ENCODE results near the gene PEF1. TPM values are rescaled to one million over a fixed set of nuclear protein-coding genes. Genes with fewer than 3 reads are reported as not detected.

PEF1 gene
- total and polyA plus RNA-seq, 2 experiments from 2014 or later, result 22.3 to 68.5 TPM

DNA sequence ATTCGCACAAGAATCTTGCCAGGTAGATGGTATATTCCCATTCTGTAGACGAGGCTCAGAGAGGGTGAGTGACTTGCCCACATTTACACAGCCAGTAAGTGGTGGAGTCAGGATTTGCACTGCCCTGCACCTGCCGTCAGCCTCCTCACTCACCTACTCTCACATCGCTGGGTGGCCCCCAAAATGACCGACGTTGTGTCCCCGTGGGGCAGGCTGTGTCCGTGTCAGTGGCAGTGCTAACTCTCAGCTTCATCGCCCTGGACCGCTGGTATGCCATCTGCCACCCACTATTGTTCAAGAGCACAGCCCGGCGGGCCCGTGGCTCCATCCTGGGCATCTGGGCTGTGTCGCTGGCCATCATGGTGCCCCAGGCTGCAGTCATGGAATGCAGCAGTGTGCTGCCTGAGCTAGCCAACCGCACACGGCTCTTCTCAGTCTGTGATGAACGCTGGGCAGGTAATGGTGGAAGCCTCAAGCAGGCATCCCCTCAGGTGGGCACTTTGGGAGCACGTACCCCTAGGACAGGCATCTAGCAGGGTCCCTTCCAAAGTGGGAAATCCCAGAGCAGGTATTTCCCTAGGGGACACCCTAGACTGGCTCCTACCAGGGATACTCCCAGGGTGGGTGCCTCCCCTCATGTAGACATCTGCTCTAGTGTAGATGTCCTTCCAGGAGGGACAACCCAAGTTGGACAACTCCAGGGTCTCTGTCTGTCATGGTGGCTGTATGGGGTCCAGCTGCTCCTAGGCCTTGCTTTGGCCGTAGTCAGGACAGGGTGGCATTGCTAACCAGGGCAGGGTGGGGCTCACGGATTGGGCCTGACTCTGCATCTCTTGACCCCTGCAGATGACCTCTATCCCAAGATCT, 23.8 kb downstream of the PEF1 start:
- no peak overlapping the region for H3K4me3 ChIP-seq
- Mint-ChIP-seq H3K36me3 (ENCODE audit: low read depth) (no peaks in the 10 kb centered on the region), H3K27me3 (ENCODE audit: insufficient read depth, low read depth, poor library complexity) (peaks cover 21% of the 10 kb centered on the region), H3K4me3 (no peak overlapping the region), H3K27ac (no peak overlapping the region), H3K9me3 (no peaks in the 10 kb centered on the region), H3K4me1 (peaks cover 5% of the 10 kb centered on the region; the same call in 2 of the 3 replicates)
- no peaks in the 10 kb centered on the region for H3K9me2 ChIP-seq (ENCODE audit: insufficient read depth)
- H3K4me1 ChIP-seq (ENCODE audit: insufficient read depth), result no peaks in the 10 kb centered on the region
- H3K79me2 ChIP-seq (replicated peaks; ENCODE audit: insufficient read depth), result no peaks in the 10 kb centered on the region
- no peak overlapping the region for H2AFZ ChIP-seq
- H3K27ac ChIP-seq (ENCODE audit: low read depth), result no peak overlapping the region
- DNase-seq (ENCODE audit: low spot score) (no peak), ATAC-seq (no peak)
- H3K27me3 ChIP-seq (ENCODE audit: insufficient read depth), result peaks cover 22% of the 10 kb centered on the region
- H3K4me2 ChIP-seq, result no peak overlapping the region
- TF ChIP-seq EZH2 (IDR thresholded peaks at IDR 0.05; ENCODE audit: low read depth, unreplicated experiment) (no peak), ZNF331 (CRISPR knock-in tag; IDR thresholded peaks at IDR 0.05; ENCODE audit: low read depth) (no peak), EZH2phosphoT487 (IDR thresholded peaks at IDR 0.05; ENCODE audit: unreplicated experiment) (no peak), ZNF114 (CRISPR knock-in tag; IDR thresholded peaks at IDR 0.05) (no peak), STAT1 (IDR thresholded peaks at IDR 0.05; ENCODE audit: unreplicated experiment) (no peak)
- TF ChIP-seq, protein P1, sequence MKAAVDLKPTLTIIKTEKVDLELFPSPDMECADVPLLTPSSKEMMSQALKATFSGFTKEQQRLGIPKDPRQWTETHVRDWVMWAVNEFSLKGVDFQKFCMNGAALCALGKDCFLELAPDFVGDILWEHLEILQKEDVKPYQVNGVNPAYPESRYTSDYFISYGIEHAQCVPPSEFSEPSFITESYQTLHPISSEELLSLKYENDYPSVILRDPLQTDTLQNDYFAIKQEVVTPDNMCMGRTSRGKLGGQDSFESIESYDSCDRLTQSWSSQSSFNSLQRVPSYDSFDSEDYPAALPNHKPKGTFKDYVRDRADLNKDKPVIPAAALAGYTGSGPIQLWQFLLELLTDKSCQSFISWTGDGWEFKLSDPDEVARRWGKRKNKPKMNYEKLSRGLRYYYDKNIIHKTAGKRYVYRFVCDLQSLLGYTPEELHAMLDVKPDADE (IDR thresholded peaks at IDR 0.05), result no peak
- TF ChIP-seq, protein P2, sequence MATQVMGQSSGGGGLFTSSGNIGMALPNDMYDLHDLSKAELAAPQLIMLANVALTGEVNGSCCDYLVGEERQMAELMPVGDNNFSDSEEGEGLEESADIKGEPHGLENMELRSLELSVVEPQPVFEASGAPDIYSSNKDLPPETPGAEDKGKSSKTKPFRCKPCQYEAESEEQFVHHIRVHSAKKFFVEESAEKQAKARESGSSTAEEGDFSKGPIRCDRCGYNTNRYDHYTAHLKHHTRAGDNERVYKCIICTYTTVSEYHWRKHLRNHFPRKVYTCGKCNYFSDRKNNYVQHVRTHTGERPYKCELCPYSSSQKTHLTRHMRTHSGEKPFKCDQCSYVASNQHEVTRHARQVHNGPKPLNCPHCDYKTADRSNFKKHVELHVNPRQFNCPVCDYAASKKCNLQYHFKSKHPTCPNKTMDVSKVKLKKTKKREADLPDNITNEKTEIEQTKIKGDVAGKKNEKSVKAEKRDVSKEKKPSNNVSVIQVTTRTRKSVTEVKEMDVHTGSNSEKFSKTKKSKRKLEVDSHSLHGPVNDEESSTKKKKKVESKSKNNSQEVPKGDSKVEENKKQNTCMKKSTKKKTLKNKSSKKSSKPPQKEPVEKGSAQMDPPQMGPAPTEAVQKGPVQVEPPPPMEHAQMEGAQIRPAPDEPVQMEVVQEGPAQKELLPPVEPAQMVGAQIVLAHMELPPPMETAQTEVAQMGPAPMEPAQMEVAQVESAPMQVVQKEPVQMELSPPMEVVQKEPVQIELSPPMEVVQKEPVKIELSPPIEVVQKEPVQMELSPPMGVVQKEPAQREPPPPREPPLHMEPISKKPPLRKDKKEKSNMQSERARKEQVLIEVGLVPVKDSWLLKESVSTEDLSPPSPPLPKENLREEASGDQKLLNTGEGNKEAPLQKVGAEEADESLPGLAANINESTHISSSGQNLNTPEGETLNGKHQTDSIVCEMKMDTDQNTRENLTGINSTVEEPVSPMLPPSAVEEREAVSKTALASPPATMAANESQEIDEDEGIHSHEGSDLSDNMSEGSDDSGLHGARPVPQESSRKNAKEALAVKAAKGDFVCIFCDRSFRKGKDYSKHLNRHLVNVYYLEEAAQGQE (IDR thresholded peaks at IDR 0.05; ENCODE audit: unreplicated experiment), result no peak
- H3F3A ChIP-seq (replicated peaks; ENCODE audit: low read depth), result no peaks in the 10 kb centered on the region
- no peaks in the 10 kb centered on the region for H3K36me3 ChIP-seq (ENCODE audit: insufficient read depth)
- no peaks in the 10 kb centered on the region for H4K20me1 ChIP-seq (replicated peaks; ENCODE audit: insufficient read depth)

DNA sequence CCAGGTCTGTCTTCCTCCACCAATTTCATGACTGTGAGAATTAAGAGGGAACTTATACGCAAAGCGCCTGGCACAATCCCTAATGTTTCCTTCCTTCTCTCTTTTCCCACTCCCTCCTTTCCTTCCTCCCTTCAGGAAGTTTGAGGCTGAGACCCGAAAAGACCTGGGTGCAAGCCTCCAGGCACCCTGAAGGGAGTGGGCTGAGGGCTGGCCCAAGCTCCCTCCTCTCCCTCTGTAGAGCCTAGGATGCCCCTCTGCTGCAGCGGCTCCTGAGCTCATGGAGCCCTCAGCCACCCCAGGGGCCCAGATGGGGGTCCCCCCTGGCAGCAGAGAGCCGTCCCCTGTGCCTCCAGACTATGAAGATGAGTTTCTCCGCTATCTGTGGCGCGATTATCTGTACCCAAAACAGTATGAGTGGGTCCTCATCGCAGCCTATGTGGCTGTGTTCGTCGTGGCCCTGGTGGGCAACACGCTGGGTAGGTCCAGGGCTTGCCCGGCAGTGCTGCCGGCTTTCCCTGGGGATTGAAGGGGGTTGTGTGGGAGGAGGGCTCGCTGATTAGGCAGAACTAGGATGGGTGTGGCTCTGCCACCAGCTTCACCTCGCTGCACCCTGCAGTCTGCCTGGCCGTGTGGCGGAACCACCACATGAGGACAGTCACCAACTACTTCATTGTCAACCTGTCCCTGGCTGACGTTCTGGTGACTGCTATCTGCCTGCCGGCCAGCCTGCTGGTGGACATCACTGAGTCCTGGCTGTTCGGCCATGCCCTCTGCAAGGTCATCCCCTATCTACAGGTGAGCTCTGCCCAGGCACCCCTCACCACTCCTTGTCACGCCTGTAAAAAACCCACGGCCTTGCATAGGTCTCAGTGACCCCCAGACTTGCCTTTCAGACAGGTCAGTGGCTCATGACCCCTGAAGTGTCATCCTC, 25.5 kb downstream of the PEF1 start:
- Mint-ChIP-seq H3K27ac (no peak overlapping the region; the same call in 1 of the 2 replicates), H3K4me3 (peak overlapping the region; percentile 62; the same call in 2 of the 3 replicates), H3K9me3 (no peaks in the 10 kb centered on the region), H3K27me3 (ENCODE audit: insufficient read depth, low read depth, poor library complexity) (peaks cover 19% of the 10 kb centered on the region), H3K36me3 (ENCODE audit: low read depth) (no peaks in the 10 kb centered on the region), H3K4me1 (peaks cover 9% of the 10 kb centered on the region)
- no peaks in the 10 kb centered on the region for H3K79me2 ChIP-seq (replicated peaks; ENCODE audit: insufficient read depth)
- no peaks in the 10 kb centered on the region for H3K4me1 ChIP-seq (ENCODE audit: insufficient read depth)
- ATAC-seq (no peak), DNase-seq (ENCODE audit: low spot score) (no peak)
- H3K9me2 ChIP-seq (ENCODE audit: insufficient read depth), result no peaks in the 10 kb centered on the region
- no peak overlapping the region for H2AFZ ChIP-seq
- H3K27me3 ChIP-seq (ENCODE audit: insufficient read depth), result peaks cover 25% of the 10 kb centered on the region
- H3K4me2 ChIP-seq, result no peak overlapping the region
- H3K36me3 ChIP-seq (ENCODE audit: insufficient read depth), result no peaks in the 10 kb centered on the region
- H3K27ac ChIP-seq (ENCODE audit: low read depth), result no peak overlapping the region
- no peaks in the 10 kb centered on the region for H4K20me1 ChIP-seq (replicated peaks; ENCODE audit: insufficient read depth)
- H3K4me3 ChIP-seq, result no peak overlapping the region
- H3F3A ChIP-seq (replicated peaks; ENCODE audit: low read depth), result no peaks in the 10 kb centered on the region
- TF ChIP-seq, protein P2 (IDR thresholded peaks at IDR 0.05; ENCODE audit: unreplicated experiment), result no peak
- TF ChIP-seq CREB1 (CRISPR knock-in tag; IDR thresholded peaks at IDR 0.05; ENCODE audit: low read depth), result no peak
- TF ChIP-seq EZH2phosphoT487 (IDR thresholded peaks at IDR 0.05; ENCODE audit: unreplicated experiment), result no peak
- TF ChIP-seq NANOG (IDR thresholded peaks at IDR 0.05; ENCODE audit: borderline replicate concordance), result no peak
- no peak for TF ChIP-seq STAT1 (IDR thresholded peaks at IDR 0.05; ENCODE audit: unreplicated experiment)
- no peak for TF ChIP-seq JUNB (IDR thresholded peaks at IDR 0.05; ENCODE audit: unreplicated experiment)
- TF ChIP-seq, protein P3, sequence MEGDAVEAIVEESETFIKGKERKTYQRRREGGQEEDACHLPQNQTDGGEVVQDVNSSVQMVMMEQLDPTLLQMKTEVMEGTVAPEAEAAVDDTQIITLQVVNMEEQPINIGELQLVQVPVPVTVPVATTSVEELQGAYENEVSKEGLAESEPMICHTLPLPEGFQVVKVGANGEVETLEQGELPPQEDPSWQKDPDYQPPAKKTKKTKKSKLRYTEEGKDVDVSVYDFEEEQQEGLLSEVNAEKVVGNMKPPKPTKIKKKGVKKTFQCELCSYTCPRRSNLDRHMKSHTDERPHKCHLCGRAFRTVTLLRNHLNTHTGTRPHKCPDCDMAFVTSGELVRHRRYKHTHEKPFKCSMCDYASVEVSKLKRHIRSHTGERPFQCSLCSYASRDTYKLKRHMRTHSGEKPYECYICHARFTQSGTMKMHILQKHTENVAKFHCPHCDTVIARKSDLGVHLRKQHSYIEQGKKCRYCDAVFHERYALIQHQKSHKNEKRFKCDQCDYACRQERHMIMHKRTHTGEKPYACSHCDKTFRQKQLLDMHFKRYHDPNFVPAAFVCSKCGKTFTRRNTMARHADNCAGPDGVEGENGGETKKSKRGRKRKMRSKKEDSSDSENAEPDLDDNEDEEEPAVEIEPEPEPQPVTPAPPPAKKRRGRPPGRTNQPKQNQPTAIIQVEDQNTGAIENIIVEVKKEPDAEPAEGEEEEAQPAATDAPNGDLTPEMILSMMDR (conservative IDR thresholded peaks at IDR 0.05; ENCODE audit: low read depth in 2 of 2), result no peak
- no peak for TF ChIP-seq EZH2 (IDR thresholded peaks at IDR 0.05; ENCODE audit: low read depth, unreplicated experiment)

Data from GM23338 (cell line).